GM19452 (cell line): ENCODE measurements around the gene PARP1.

Source experiments
- ATAC-seq: cut with Tn5 transposase; IDR thresholded peaks from one replicate; pipeline ENCODE4 v1.9.1; 2021; ENCODE audit not compliant: unreplicated experiment

The PARP1 gene

DNA sequence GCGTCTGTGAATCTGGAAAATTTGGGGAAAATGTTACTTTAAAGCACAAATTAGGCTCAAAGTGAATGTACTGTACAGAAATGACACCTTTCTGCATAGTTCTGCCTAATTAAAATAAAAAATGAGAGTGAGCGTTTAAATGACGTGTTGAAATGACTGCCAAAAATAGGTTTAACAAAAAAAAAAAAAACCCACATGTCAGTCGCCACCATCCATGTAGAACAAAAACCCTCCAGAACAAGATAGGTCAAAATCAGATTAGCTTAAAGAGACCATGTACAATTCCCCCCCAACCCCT is 745 bp downstream of the PARP1 start:
- ATAC-seq: no peak

DNA sequence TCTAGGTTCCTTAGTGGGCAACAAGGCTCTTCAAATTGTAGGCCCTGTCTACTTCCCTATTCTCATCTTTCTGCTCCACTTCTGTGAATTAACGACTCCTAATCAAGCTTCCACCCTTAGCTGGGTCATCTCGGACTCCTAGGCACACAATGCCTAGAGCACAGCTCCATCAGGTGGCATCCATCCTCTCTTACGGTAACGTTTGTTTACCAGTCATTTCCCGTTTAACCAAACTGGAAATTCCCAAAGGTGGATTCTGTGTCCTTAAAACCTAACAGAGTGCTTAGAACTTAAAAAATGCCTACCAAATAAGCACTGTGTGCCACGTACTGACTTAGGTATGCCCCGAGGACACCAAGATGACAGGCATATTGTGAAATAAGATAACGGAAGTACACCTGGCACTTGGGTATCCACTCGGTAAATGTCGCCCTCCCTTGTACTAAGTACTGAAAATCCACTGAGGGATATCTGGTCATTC is 1.5 kb downstream of the PARP1 start:
- no peak for ATAC-seq

GRCh38 chr1:226405411-226405988 is 2.4 kb downstream of the PARP1 start:
- ATAC-seq: no peak

DNA sequence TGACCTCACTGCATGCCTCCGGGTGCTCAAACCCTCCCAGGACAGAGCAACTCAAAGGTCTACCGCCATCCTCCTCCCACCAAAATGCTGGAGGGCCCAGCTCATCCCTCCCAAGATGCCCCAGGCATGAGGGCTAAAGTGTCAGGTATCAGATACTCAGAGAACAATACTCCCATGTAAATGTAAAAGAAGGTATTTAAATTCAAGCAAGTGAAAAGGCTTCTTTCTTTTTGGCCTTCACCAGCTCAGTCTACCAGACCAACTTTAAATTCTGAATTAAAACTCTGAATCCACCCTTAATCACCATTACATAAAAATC is 3.0 kb downstream of the PARP1 start:
- ATAC-seq: no peak

DNA sequence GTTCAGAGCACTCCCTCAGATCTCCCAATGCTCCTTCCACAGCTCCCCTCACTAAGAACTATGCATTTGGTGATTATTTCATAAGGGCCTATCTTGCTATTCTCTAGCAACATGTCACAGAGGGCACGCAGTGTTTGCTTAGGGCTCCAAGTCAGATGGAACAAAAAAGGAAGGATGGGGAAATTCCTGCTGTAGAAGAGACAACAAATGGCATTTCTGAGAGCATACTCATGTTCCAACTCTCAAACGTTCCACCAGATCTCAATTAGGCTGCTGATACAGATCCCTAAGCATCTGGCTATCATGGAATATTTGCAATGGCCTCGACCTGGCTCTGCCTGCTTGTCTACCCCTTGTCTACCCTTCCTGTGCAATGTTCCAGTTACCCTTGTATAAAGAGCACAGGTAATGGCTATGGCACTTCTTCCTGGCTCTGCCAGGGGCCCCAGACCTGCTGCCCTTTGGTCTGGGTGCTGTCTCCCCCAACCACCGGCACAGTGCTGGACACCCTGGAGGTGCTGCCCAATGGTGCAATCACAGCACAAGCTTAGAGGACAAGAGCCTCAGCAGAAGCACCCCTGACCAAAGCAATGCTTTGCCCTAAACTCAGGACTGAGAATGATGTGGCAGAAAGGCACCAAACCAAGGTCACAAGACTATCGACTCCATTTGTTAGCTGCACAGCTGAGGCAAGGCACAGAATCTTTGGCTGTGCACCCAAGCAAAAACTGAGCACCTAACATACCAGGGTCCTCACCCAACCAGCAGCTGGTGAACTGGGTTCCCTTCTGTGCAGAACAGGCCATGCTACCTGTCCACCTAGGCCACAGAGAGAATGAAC is 3.6 kb downstream of the PARP1 start:
- no peak for ATAC-seq

DNA sequence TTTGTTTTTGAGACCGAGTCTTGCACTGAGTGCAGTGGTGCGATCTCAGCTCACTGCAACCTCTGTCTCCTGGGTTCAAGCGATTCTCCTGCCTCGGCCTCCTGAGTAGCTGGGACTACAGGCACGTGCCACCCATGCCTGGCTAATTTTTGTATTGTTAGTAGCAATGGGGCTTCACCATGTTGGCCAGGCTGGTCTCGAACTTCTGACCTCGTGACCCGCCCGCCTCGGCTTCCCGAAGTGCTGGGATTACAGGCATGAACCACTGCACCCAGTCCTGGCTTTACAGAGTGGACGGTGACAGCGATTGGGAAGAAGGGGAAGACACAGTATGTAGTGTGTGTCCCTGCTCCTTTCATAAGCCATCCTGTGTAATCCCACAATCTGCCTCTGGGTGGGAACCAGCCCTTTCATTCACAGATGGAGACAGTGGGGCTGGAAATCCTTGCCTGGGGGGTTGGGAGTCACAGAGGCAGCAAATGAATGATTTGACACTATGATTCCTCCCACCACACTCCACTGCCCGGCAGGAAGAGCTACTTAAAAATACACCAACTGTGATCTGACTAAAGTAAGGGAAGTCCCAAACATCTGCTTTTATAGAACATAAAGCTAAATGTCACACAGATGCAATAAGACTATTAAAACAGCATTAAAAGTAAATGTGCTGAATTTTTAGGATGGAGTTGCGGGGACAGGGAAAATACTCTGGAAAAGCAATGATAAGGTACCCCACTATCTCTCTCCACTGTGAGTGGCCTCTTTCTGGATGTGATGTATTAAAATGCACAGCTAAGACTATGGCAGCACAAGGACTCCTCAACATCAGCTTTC is 4.5 kb downstream of the PARP1 start:
- no peak for ATAC-seq

GRCh38 chr1:226402739-226403165 is 5.1 kb downstream of the PARP1 start:
- ATAC-seq: no peak

DNA sequence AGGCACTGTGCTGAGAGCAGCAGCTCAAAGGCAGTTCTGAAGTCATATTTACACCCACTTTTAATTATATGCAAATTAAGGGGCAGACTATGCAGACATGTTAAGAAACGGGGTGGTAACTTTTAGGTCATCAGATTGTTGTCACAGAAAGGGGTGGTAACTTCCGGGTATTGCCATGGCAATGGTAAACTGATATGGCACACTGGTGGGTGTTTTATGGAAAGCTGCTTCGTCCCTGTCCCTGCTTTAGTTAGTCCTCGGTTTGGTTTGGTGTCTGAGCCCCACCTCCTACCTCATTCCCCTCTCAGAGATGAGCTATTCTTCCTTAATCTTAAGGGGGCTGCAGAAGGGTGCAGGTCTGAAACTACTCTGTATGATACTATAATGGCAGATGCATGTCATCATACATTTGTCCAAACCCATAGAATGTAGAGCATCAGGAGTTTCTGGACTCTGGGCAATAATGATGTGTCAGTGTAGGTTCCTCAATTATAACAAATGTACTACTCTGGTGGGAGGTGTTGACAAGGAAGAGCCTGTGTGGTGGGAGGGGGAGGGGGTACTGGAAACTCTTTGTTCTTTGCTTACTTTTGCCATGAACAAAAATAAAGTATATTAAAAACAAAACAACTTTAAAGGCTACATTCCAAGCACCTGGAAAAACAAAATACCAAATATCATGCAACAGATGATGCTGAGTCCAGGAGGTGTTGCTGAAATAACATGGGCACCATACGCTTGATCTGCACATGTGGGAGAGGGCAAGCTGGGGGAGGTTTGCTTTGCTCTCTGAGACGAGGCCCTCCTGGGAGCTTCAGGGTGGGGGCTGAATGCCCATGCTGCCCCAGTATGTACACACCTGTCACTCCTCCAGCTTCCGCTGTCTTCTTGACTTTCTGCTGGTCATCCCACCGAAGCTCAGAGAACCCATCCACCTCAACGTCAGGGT is 6.3 kb downstream of the PARP1 start:
- ATAC-seq: no peak

GRCh38 chr1:226400519-226401354 is 7.2 kb downstream of the PARP1 start:
- ATAC-seq: no peak

- ATAC-seq: no peak
Measured at GRCh38 chr1:226397955-226398636, 9.8 kb downstream of the PARP1 start.

- ATAC-seq: no peak
Measured at GRCh38 chr1:226397011-226397926, 10.6 kb downstream of the PARP1 start.

GRCh38 chr1:226395753-226396152 is 12.1 kb downstream of the PARP1 start:
- ATAC-seq: no peak

DNA sequence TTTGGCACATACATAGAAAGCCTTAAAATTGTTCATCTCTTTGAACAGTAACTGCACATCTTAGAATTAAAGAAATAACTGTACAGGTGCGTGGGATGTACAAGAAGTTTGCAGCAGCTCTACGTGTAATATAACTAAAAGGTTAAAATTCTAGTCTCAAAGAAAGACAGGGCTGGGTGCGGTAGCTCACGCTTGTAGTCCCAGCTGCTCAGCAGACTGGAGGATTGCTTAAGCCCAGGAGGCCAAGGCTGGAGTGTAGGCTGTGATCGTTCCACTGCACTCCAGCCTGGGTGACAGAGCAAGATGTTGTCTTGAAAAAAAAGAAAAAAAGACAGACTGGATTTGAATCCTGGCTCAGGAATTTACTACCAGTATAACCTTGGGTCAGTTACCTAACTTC is 13.4 kb downstream of the PARP1 start:
- no peak for ATAC-seq

DNA sequence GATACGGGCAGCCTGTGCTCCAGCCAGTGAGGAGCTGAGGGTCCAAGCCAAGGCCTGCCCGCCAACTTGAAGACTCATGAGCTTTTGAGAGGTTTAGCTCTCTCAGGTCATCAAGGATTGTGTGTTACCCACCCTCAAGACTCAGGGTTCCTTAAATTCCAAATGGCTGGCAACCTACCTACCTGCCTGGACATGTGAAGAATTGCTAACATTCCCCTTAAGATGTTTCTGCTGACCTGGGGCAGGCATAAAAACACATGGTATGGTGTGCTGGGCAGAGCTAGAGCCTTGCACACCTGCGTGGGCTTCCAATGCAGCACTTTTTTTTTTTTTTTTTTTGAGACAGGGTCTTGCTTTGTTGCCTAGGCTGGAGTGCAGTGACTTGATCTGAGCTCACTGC is 17.2 kb downstream of the PARP1 start:
- no peak for ATAC-seq

- ATAC-seq: no peak
Measured at GRCh38 chr1:226388131-226388530, 19.8 kb downstream of the PARP1 start.

- no peak for ATAC-seq
Measured at GRCh38 chr1:226384717-226385116, 23.2 kb downstream of the PARP1 start.

DNA sequence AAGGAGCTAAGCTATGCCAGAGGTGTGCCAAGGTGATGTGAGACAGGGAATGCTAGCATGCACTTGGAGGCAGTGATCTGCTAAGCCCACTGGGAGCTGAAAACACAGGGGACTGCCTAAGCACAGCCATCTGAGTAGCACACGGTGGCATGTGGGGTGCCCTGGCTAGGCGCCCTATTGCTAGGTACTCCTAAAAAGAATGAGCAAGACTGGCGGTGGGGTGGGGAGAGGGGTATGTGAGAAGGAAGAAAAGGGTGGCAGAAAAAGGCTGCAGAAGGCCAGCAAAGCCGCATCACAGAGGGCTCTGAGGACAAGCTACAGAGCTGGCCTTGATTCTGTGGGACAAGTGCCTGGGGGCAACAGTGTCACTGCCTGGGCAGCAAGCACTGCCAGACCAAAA is 23.9 kb downstream of the PARP1 start:
- no peak for ATAC-seq

DNA sequence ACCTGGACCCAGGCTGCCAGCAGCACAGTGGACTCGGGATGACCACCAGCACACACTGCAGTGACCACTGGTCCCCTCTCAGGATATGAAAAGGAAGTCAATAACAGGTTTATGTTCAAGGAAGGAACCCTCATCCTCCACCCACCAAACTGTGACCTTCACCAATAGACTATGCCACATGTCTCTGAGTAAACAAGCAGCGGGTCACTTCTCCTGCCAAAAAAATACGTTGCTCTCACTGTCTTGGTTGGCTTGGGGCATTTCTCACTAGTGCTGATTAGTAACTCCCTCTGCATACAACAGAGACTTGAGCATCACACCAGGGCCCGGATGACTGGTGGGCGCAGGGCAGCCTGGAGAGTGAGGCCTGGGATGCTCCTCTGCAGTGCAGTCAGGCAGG is 25.9 kb downstream of the PARP1 start:
- ATAC-seq: no peak
